Measurements from ENCODE around the gene CSAG3. TPM values are rescaled to one million over a fixed set of nuclear protein-coding genes. Genes with fewer than 3 reads are reported as not detected.
"Not testable (repeated sequence)": the region's sequence is repeated elsewhere in the genome, so short reads cannot be mapped to it uniquely, and the experiment has no call there.

Gene CSAG3
- total RNA-seq (2011; cell fraction: chromatin; rRNA removed; ENCODE audit: low replicate concordance): 12.2 and 24.4 TPM in 2 replicates
- total RNA-seq (2011; cell fraction: nucleolus; rRNA removed): 9.9 and 11.5 TPM in 2 replicates
- 17.6 and 19.8 TPM in 2 replicates for total RNA-seq (2011; cell fraction: nucleoplasm; rRNA removed)
- total RNA-seq (2014; rRNA removed): 3.9 and 4.2 TPM in 2 replicates
- total RNA-seq (2014; rRNA removed; fragmentation: Illumina TruSeq; extraction: Trizol): 11.7 and 11.9 TPM in 2 replicates
- total RNA-seq (2015; rRNA removed; fragmentation: Illumina TruSeq; extraction: Trizol): 14.4 and 17.8 TPM in 2 replicates
- total RNA-seq (2021): 12.3 and 12.7 TPM in 2 replicates
- polyA plus RNA-seq (2011; rRNA removed): 18.0 and 36.6 TPM in 2 replicates
- polyA plus RNA-seq (2011; cell fraction: cytosol; rRNA removed): 8.6 and 27.3 TPM in 2 replicates
- 57.2 and 147 TPM in 2 replicates for polyA plus RNA-seq (2011; cell fraction: nucleus; rRNA removed)
- polyA plus RNA-seq (2012): 14.5 and 28.7 TPM in 2 replicates
- 26.0 and 32.8 TPM in 2 replicates for polyA plus RNA-seq (2014; fragmentation: Illumina TruSeq; extraction: Trizol)
- polyA plus RNA-seq (2014; fragmentation: Nextera tagmentation; extraction: Ambion mirVana): 10 to 100 TPM; 17.6 to 23.1 TPM
- polyA plus RNA-seq (2014; rRNA removed): 18.3 and 21.1 TPM in 2 replicates
- polyA minus RNA-seq (2011; rRNA and poly(A)+ RNA removed): 3.5 and 6.1 TPM in 2 replicates
- 2.7 and 8.4 TPM in 2 replicates for polyA minus RNA-seq (2011; cell fraction: cytosol; rRNA and poly(A)+ RNA removed)
- 2.2 and 8.6 TPM in 2 replicates for polyA minus RNA-seq (2011; cell fraction: nucleus; rRNA and poly(A)+ RNA removed)
- percentile 57 among the genes with signal in this experiment for Bru-seq, nascent RNA
- percentile 68 among the genes with signal in this experiment for BruChase-seq, experiment 1, labeled RNA remaining after a 2-hour chase
- percentile 77 among the genes with signal in this experiment for BruChase-seq, experiment 2, labeled RNA remaining after a 6-hour chase
- long read RNA-seq, experiment 1, partial matches to known transcripts: 5 of 18 reads
- long read RNA-seq, experiment 1, other reads (novel, unspliced or antisense): 11 of 18 reads
- long read RNA-seq, experiment 2, partial matches to known transcripts: 3 of 14 reads
- long read RNA-seq, experiment 2, other reads (novel, unspliced or antisense): 11 of 14 reads
- long read RNA-seq, experiment 3, partial matches to known transcripts: 2 of 12 reads
- long read RNA-seq, experiment 3, other reads (novel, unspliced or antisense): 10 of 12 reads

GRCh38 chrX:152758918-152759317, at the start of gene CSAG3:
Gene CSAG3 (plus strand): TSS chrX:152759218.
- H3K36me3 ChIP-seq (ENCODE audit: control insufficient read depth, insufficient read depth, low read length); DNase-seq (ENCODE audit: extremely low read depth in 1 of 4, low spot score in 3 of 4); POLR2A ChIA-PET; CTCF ChIA-PET (ENCODE audit: low intra/inter-chr PET ratio); H3K9ac ChIP-seq (ENCODE audit: insufficient read depth in 1 of 2, low read depth in 2 of 2, low read length in 2 of 2); FAIRE-seq; H2AFZ ChIP-seq (ENCODE audit: low read depth, low read length); ATAC-seq; H3K4me2 ChIP-seq (ENCODE audit: insufficient read depth, low read length); H3K9me1 ChIP-seq (ENCODE audit: control insufficient read depth, insufficient read depth, low read length); H4K20me1 ChIP-seq (replicated peaks; ENCODE audit: control insufficient read depth, insufficient read depth, low read length); BruUV-seq (replicated peaks); H3K9me3 ChIP-seq (replicated peaks; ENCODE audit: control insufficient read depth, insufficient read depth, low read depth, low read length); H3K27ac ChIP-seq (ENCODE audit: extremely low read depth, low read depth, low read length); H3K27me3 ChIP-seq (ENCODE audit: control insufficient read depth in 2 of 2, insufficient read depth in 2 of 2, low read length in 2 of 2); in situ Hi-C loops (cut with MboI); H3K4me1 ChIP-seq (replicated peaks in 1 of 2; ENCODE audit: control insufficient read depth in 2 of 2, insufficient read depth in 2 of 2, low read length in 2 of 2); intact Hi-C loops (cut with micrococcal nuclease); H3K4me3 ChIP-seq; H3K79me2 ChIP-seq (ENCODE audit: control insufficient read depth, insufficient read depth, low read length): not testable (repeated sequence)
- no CpG with 5 or more reads among the region's 2 CpGs for WGBS (ENCODE audit: insufficient coverage, low coverage, missing lambda C conversion rate)

GRCh38 chrX:152713195-152713594, 45.8 kb upstream of the CSAG3 start:
- DNase-seq (ENCODE audit: extremely low read depth in 1 of 4, low spot score in 3 of 4); H3K27ac ChIP-seq (ENCODE audit: extremely low read depth, low read depth, low read length); H3K9me1 ChIP-seq (ENCODE audit: control insufficient read depth, insufficient read depth, low read length); H4K20me1 ChIP-seq (replicated peaks; ENCODE audit: control insufficient read depth, insufficient read depth, low read length); CTCF ChIA-PET (ENCODE audit: low intra/inter-chr PET ratio); H3K4me2 ChIP-seq (ENCODE audit: insufficient read depth, low read length); intact Hi-C loops (cut with micrococcal nuclease); H3K79me2 ChIP-seq (ENCODE audit: control insufficient read depth, insufficient read depth, low read length); H3K9me3 ChIP-seq (replicated peaks; ENCODE audit: control insufficient read depth, insufficient read depth, low read depth, low read length); H3K27me3 ChIP-seq (ENCODE audit: control insufficient read depth in 2 of 2, insufficient read depth in 2 of 2, low read length in 2 of 2); H3K4me3 ChIP-seq; H3K36me3 ChIP-seq (ENCODE audit: control insufficient read depth, insufficient read depth, low read length); FAIRE-seq; in situ Hi-C loops (cut with MboI); POLR2A ChIA-PET; H3K9ac ChIP-seq (ENCODE audit: insufficient read depth in 1 of 2, low read depth in 2 of 2, low read length in 2 of 2); H2AFZ ChIP-seq (ENCODE audit: low read depth, low read length); H3K4me1 ChIP-seq (replicated peaks in 1 of 2; ENCODE audit: control insufficient read depth in 2 of 2, insufficient read depth in 2 of 2, low read length in 2 of 2); BruUV-seq (replicated peaks): not testable (repeated sequence)
- no CpG with 5 or more reads among the region's 5 CpGs for WGBS (ENCODE audit: insufficient coverage, low coverage, missing lambda C conversion rate)
- peak; percentile 41; the same call in 2 of the 3 replicates for ATAC-seq

GRCh38 chrX:152713815-152714787, 44.9 kb upstream of the CSAG3 start, which contains the start of gene MAGEA2B:
Gene MAGEA2B (plus strand): TSS chrX:152714628. CDS start chrX:152717107, 2,479 bp downstream.
- POLR2A ChIA-PET; H3K9me1 ChIP-seq (ENCODE audit: control insufficient read depth, insufficient read depth, low read length); DNase-seq (ENCODE audit: extremely low read depth in 1 of 4, low spot score in 3 of 4); H3K4me1 ChIP-seq (replicated peaks in 1 of 2; ENCODE audit: control insufficient read depth in 2 of 2, insufficient read depth in 2 of 2, low read length in 2 of 2); H3K4me2 ChIP-seq (ENCODE audit: insufficient read depth, low read length); intact Hi-C loops (cut with micrococcal nuclease); H3K4me3 ChIP-seq; H3K27ac ChIP-seq (ENCODE audit: extremely low read depth, low read depth, low read length); in situ Hi-C loops (cut with MboI); CTCF ChIA-PET (ENCODE audit: low intra/inter-chr PET ratio); H3K27me3 ChIP-seq (ENCODE audit: control insufficient read depth in 2 of 2, insufficient read depth in 2 of 2, low read length in 2 of 2); H2AFZ ChIP-seq (ENCODE audit: low read depth, low read length); H3K9me3 ChIP-seq (replicated peaks; ENCODE audit: control insufficient read depth, insufficient read depth, low read depth, low read length); H3K9ac ChIP-seq (ENCODE audit: insufficient read depth in 1 of 2, low read depth in 2 of 2, low read length in 2 of 2); H3K36me3 ChIP-seq (ENCODE audit: control insufficient read depth, insufficient read depth, low read length); H3K79me2 ChIP-seq (ENCODE audit: control insufficient read depth, insufficient read depth, low read length); H4K20me1 ChIP-seq (replicated peaks; ENCODE audit: control insufficient read depth, insufficient read depth, low read length): not testable (repeated sequence)
- BruUV-seq (replicated peaks): TSS peak; percentile 80
- no CpG with 5 or more reads among the region's 35 CpGs for WGBS (ENCODE audit: insufficient coverage, low coverage, missing lambda C conversion rate)
- ATAC-seq (peak; percentile 90), FAIRE-seq (peak; percentile 81)

All from K562 (cell line).